ENCODE data around the gene FGF12. TPM values are rescaled to one million over a fixed set of nuclear protein-coding genes. Genes with fewer than 3 reads are reported as not detected.

FGF12 gene
- total and polyA plus RNA-seq, 2 of the 13 experiments (the other 11 are each of a cell fraction or from before 2014, with no cell fraction given) = 0.07 TPM; not detected in 1

GRCh38 chr3:192399767-192400166 is 327.6 kb downstream of the FGF12 start:
- intact Hi-C loops (cut with micrococcal nuclease; ENCODE audit: unreplicated experiment) = no loop called here
- Histone ChIP-seq H4K20me1 (ENCODE audit: insufficient read depth, low read length) (no peaks in the 10 kb centered on the region), H3K9me3 (ENCODE audit: low read length) (no peaks in the 10 kb centered on the region), H3K4me3 (replicated peaks in 1 of 3; ENCODE audit: insufficient read depth in 1 of 3, low read depth in 2 of 3, low read length in 3 of 3) (no peak overlapping the region), H2AFZ (ENCODE audit: low read length) (no peak overlapping the region), H3K79me2 (ENCODE audit: insufficient read depth, low read length) (no peaks in the 10 kb centered on the region), H3K9ac (ENCODE audit: insufficient read depth, low read depth, low read length) (no peak overlapping the region), H3K4me2 (ENCODE audit: low read depth, low read length) (no peak overlapping the region), H3K36me3 (replicated peaks in 1 of 2; ENCODE audit: control insufficient read depth in 1 of 2, insufficient read depth in 2 of 2, low read length in 2 of 2) (no peaks in the 10 kb centered on the region), H3K27me3 (ENCODE audit: control insufficient read depth in 1 of 2, insufficient read depth in 2 of 2, low read length in 2 of 2) (no peaks in the 10 kb centered on the region), H3K27ac (ENCODE audit: extremely low read length, insufficient read depth, low read length) (no peak overlapping the region), H3K4me1 (ENCODE audit: insufficient read depth, low read length) (no peaks in the 10 kb centered on the region)
- in situ Hi-C loops (cut with HindIII; ENCODE audit: extremely low pct_ligation_motif_present, low pct_unique_long_range_greater_than_20kb) = no loop called here
- ChIA-PET CTCF (ENCODE audit: low intra/inter-chr PET ratio, low total read pairs) (no interaction called here), POLR2A (no interaction called here)
- DNase-seq (ENCODE audit: low spot score) (no peak), ATAC-seq (no peak), FAIRE-seq (no peak)
- no peak for TF ChIP-seq SRF (IDR thresholded peaks at IDR 0.05; ENCODE audit: low read depth, low read length)
- TF ChIP-seq ZNF660 (CRISPR knock-in tag; IDR thresholded peaks at IDR 0.05; ENCODE audit: borderline replicate concordance, low read depth) = no peak
- no peak for TF ChIP-seq ZMYM2 (CRISPR knock-in tag; IDR thresholded peaks at IDR 0.05)
- no peak for TF ChIP-seq HMG20B (CRISPR knock-in tag; conservative IDR thresholded peaks at IDR 0.05)
- no peak for TF ChIP-seq JUND (CRISPR knock-in tag; IDR thresholded peaks at IDR 0.05)
- TF ChIP-seq ZFP36L1 (CRISPR knock-in tag; IDR thresholded peaks at IDR 0.05) = no peak
- 16% methylated on average over 3 of the region's 3 CpGs for WGBS (ENCODE audit: low lambda C conversion rate)
- BruUV-seq (replicated peaks) = no TSS peak

DNA sequence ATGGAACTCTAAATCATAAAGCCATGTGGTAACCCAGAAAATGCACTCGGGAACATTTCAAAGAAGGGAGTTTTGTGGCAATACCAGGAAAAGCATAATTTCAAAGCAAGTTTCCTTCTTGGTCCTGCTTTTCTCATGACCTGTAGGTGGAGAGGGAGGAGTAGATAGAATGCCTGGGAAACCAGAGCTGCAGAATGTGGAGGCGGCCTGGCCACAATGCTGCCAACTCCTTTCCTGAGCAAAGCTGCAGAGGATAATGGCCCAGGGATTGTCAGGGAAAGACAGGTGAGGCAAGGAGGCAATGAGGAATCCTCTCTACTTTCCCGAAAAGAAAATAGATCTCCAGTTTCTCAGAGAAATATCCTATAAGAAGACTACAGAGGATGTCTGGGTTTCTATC is 330.3 kb downstream of the FGF12 start:
- no TSS peak for BruUV-seq (replicated peaks)
- ChIA-PET CTCF (ENCODE audit: low intra/inter-chr PET ratio, low total read pairs) (no interaction called here), POLR2A (no interaction called here)
- no peaks in the 10 kb centered on the region for H3K79me2 ChIP-seq (ENCODE audit: insufficient read depth, low read length)
- DNase-seq (ENCODE audit: low spot score) (no peak), FAIRE-seq (no peak), ATAC-seq (no peak)
- H3K9ac ChIP-seq (ENCODE audit: insufficient read depth, low read depth, low read length) = no peak overlapping the region
- H3K9me3 ChIP-seq (ENCODE audit: low read length) = no peaks in the 10 kb centered on the region
- no peak overlapping the region for H2AFZ ChIP-seq (ENCODE audit: low read length)
- intact Hi-C loops (cut with micrococcal nuclease; ENCODE audit: unreplicated experiment) (no loop called here), in situ Hi-C loops (cut with HindIII; ENCODE audit: extremely low pct_ligation_motif_present, low pct_unique_long_range_greater_than_20kb) (no loop called here)
- no peaks in the 10 kb centered on the region for H3K27me3 ChIP-seq (ENCODE audit: control insufficient read depth in 1 of 2, insufficient read depth in 2 of 2, low read length in 2 of 2)
- no peak overlapping the region for H3K4me3 ChIP-seq (replicated peaks in 1 of 3; ENCODE audit: insufficient read depth in 1 of 3, low read depth in 2 of 3, low read length in 3 of 3)
- H3K36me3 ChIP-seq (replicated peaks in 1 of 2; ENCODE audit: control insufficient read depth in 1 of 2, insufficient read depth in 2 of 2, low read length in 2 of 2) = no peaks in the 10 kb centered on the region
- H3K4me1 ChIP-seq (ENCODE audit: insufficient read depth, low read length) = no peaks in the 10 kb centered on the region
- H4K20me1 ChIP-seq (ENCODE audit: insufficient read depth, low read length) = no peaks in the 10 kb centered on the region
- H3K4me2 ChIP-seq (ENCODE audit: low read depth, low read length) = no peak overlapping the region
- 27% methylated on average over 3 of the region's 3 CpGs for WGBS (ENCODE audit: low lambda C conversion rate)
- no peak overlapping the region for H3K27ac ChIP-seq (ENCODE audit: extremely low read length, insufficient read depth, low read length)
- TF ChIP-seq ZNF143 (CRISPR knock-in tag; IDR thresholded peaks at IDR 0.05) = no peak
- TF ChIP-seq FOXC1 (CRISPR knock-in tag; IDR thresholded peaks at IDR 0.05; ENCODE audit: borderline replicate concordance) = no peak
- TF ChIP-seq AGO2 (optimal IDR thresholded peaks at IDR 0.05; ENCODE audit: low read depth, low read length) = no peak
- TF ChIP-seq ARNT2 (CRISPR knock-in tag; IDR thresholded peaks at IDR 0.05; ENCODE audit: low read depth) = no peak
- TF ChIP-seq SAFB2 (CRISPR knock-in tag; IDR thresholded peaks at IDR 0.05; ENCODE audit: borderline replicate concordance, low read depth) = no peak
- no peak for TF ChIP-seq KDM5B (CRISPR knock-in tag; IDR thresholded peaks at IDR 0.05; ENCODE audit: borderline replicate concordance)
- no peak for TF ChIP-seq ZFP91 (CRISPR knock-in tag; IDR thresholded peaks at IDR 0.05; ENCODE audit: borderline replicate concordance)
- TF ChIP-seq ZNF121 (CRISPR knock-in tag; IDR thresholded peaks at IDR 0.05) = no peak
- no peak for TF ChIP-seq RBAK (CRISPR knock-in tag; IDR thresholded peaks at IDR 0.05)
- TF ChIP-seq NFRKB (IDR thresholded peaks at IDR 0.05) = no peak
- TF ChIP-seq SOX5 (CRISPR knock-in tag; IDR thresholded peaks at IDR 0.05; ENCODE audit: borderline replicate concordance) = no peak
- TF ChIP-seq ZNF451 (CRISPR knock-in tag; IDR thresholded peaks at IDR 0.05) = no peak
- TF ChIP-seq ZNF180 (CRISPR knock-in tag; IDR thresholded peaks at IDR 0.05; ENCODE audit: borderline replicate concordance, low read depth) = no peak

Measured in HepG2 (cell line).